Measurements from ENCODE around the gene SKOR1.

The SKOR1 gene

DNA sequence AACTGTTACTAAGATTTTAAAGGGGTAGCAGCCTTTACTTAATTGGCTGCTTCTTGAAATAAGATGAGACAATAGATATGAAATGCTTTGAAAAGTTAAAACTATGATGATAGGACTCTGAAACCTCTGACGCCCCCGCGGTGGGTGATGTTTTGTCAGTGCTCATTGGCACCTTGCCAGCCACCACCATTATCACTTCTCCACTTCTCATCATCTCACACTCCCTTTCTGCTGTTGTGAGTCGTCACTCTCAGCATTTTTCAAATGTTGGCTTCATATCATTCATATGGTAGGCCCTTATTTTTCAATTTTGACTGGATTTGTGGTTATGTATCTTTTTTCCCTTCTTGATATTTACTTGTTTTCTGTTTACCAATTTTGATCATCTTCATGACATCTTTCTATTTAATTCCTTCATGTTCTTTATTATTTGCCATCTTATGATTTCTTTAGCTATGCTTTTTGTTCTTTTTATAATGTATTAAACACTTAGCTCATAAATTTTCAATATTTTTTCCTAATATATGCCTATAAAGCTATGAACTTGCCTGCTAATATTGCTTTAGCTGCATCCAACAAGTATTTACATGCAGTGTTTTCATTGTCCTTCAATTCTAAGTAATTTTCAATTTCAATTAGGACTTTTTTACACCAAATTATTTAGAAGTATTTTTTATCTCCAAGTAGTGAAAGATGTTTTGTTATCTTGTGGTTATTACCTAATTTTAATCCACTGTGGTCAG is 30.3 kb upstream of the SKOR1 start:
- no peak for DNase-seq

DNA sequence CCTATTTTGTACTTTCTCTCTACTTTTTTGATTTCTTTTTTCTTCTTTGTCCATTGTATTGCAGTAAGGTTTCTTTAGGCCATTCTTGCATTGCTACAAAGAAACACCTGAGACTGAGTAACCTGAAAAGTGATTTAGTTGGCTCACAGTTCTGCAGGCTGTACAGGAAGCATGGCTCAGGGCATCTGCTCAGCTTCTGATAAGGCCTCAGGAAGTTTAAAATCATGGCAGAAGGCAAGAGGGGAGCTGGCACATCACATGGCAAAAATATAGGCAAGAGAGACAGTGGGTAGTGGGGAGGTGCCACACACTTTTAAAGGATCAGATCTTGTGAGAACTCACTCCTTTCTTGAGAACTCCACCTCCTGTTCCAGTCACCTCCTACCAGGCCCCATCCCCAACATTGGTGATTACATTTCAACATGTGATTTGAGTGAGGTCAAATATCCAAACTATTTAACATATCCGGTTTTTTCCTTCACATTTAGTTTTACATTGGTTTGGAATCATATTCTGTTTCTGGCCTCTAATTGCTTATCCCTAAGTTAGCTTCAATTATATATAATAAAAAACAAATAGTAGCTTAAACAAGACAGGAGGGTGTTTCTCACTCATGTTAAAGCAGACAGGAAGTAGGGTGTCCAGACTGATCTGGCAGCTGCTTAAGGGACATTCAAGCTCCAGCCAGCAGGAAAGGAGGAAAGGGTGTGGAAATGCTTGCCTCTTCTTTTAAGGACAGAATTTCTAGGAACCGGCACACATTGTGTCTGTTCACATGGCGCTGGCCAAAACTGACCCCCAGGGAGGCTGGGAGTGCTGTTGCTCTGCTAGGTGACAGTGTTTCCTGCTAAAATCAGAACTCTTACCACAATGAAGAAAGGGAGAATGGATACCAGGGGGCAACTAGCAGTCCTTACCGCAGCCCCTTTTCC is 28.8 kb upstream of the SKOR1 start:
- DNase-seq: no peak

DNA sequence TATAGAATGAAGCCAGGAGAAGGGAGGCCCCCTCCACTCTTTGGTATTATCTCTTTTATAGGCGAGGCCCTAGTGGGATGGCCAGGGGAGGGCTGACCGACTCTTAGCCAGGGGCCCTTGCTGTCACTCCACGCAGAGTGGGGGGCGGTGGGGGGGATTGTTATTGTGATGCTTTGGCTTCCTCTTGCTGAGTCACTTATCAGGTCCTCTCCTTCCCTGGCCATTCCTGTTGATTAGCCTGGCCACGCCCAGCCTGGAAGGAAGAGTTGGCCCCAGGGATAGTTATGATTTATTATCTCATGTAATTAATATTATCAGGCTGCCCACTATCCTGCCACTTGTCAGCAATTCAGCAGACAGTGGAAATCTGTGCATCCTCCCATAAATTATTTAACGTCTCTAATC is 25.5 kb upstream of the SKOR1 start:
- no peak for DNase-seq

DNA sequence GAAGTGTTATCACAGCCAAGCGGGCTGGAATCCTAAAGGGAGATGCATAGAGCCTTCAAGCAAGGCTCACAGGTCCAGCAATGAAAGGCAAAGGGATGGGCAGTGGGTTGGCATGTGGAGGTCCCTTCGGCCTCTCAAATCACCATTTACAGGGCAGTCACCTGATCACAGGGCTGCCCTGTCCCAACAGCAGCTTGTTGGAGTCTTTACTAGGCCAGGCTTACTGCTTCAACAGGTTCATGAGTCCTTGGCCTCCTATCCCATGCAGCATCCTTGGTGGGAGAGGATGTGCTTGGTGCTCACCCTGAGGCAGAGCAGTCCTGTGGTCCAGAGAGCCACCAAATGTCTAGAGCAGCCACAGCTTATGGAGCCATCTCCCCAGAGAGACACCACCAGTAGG is 24.2 kb upstream of the SKOR1 start:
- DNase-seq: no peak

DNA sequence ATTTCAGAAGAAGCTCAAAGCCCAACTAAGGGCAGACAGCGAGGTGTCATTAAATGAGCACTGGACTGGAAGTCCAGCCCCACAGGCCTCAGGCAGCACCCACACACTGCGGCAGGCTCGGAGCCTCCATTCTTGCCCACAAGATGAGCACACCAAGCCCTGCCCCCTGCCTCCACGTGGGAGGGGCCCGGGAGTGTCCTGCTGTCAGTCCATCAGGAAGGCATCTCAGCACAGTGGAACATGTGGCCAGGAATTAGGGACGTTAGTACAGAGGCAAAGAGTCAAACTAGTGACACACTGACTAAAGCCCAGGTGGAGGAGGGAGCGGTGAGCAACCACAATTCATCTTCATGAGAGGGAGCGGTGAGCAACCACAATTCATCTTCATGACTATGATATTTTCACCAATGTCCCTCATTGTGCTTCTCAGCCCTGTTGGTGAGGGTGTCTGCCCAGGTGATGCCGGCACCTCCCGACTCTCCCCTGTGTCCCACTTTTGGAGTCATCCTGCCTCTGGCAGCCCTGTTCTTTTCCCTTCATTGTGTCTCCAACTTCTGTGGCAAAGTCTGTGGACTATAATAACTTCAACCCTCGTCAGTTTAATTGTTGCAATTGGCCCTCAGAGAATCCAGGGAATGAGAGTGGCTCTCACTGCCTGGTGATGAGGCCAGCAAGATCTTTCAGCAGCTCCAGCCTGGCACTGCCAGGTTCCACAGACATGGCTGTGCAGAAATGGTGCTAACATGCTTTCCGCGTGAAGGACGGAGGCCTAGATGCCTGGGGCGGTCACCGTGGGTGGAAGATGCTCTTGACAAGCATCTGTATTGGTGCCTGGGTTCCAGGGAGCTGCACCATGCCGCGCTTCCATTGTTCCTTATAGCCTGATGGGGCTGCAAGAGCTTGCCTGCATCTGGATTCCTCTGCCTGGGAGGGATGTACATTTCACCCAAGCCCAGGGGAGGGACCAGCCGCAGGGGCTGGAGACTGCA is 23.1 kb upstream of the SKOR1 start:
- DNase-seq: no peak

DNA sequence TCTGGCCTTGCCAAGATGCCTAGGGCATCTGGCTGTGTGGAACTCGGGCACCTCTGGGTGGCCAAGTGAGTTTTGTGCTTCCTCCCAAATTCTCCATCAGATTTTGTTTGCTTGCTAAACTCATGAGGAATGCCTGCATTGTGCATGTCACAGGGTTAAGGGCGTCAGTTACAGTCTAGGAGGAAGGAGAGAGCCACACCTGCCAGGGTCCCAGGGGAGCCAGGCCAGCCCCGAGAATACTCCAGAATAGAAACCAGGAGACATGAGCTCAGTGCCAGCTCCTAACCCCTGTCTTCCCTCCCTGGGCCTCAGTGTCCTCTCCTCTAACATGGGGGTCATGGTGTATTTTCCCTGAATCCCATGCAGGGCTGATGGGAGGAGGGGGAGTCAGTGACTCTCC is 22.0 kb upstream of the SKOR1 start:
- DNase-seq: no peak

DNA sequence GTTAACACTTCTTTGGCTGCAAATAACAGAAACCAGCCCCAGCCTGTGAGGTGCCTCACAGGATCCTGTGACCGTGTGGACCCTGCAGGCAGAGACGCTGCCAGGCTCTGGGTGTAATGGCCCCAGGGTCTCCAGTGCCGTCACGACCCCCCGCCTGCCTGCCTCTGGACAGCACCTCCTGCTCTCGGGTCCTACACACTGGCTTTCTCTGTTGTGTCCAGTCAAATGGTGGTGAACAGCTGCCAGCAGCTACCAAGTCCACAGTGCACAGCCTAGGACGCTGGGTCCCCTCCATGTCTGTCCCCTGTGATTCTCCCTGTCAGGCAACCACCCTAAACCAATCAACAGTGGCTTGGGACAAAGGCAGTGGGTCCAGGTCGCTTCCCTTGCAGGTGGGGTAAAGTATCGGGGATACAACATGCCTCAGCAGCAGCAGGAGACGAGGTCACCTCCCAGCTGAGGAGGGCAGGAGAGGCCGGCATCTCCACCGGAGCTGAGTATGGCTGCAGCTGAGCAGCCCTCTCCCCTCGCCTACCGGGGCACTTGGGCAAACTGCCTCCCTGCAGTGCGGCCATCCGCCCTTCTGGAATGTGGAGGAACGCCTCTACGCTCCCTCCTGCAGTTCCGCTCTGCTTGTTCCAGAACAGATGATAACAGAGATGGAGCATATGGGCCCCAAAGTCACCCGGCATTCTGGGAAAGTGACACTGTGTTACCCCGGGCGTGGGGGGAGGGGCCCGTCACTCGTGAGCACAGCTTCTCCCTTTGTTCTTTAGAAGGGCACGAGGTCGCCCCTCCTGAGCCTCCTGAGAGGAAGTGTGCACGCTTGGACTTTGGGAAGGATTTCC is 21.1 kb upstream of the SKOR1 start:
- no peak for DNase-seq

DNA sequence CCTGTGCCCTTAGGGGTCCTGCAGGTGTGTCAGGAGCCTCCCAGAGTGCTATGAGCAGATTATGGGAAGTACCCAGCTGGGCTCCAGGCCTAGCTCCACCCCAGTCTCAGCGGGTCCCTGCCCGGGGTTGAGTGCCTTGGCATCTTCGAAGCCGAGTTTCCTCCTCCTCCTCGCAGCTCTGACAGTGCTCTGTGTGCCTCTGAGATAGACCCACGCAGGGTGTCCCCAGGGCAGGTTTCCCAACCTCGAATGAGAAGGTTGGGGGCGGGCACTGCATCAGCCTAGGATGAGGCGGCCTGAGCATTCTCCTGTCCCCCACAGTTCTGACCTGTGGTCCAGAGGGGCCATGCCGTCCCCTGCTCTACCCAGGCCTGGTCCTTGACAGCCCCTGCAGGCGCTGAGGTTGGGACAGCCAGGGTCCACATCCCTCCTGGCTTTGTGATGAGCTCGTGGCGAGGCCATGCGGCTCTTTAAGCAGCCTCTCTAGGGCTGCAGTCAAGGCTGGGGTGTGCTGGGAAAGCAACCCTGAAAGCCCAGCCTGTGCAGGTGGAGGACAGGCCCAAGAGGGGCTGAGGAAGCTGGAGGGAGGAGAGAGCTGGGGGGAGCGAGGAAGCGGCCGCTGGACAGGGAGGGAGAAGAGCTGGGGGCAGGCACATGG is 20.2 kb upstream of the SKOR1 start:
- no peak for DNase-seq

DNA sequence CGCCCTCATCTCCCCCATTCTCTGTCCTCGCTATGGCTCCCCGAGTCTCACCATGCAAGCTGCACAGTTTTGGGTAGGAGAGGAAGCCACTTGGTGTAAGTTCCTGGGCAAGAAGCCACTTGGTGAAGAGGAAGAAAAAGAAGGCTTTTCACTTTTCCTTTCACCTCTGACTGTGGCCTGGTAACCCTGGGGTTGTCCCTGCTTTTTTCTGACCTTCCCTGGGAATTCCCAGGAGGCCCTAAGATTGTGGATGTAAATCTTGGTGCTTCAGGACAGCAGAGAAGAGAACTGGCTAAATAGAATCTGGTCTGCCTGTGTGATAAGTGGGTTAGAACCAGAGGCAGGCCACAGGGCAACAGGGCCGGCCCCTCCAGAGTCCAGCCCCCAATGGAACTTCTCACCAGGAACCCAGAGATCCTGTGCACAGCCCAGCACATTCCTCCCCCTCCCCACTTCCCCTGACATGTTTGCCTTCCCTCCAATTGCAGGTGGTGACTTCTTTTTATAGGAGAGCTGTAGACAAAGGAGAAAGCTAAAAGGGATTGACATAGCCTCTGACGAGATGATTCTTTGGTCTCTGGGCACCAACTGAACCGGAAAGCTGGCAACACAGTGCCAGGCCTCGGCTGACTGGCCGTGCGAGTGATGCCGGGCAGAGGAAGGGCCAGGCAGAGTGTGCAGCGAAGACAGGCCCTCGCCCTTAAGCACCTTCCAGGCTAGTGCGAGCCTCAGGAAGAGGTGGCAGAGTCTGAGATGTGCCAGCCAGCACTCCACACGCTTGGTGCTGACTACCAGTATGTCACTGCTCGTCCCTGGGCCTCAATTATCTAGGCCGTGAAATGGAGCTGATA is 19.4 kb upstream of the SKOR1 start:
- no peak for DNase-seq

DNA sequence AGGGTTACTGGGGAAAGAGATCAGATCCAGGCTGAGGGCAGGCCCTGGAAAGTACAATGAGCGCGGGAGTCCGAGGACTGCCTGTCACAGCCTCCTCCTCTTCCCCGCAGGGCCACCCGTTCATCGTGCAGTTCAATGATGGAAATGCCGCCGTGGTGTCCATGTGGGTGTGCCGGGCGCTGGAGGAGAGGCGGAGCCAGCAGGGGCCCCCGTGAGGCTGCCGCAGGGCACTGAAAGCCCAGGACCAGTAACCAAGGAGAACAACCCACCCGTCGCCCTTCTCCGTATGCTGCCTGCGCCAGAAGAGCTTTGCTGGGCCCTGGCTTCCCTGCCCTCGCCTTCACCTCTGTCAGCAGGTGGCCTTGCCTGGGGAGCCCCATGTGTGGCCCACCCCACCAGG is 18.8 kb upstream of the SKOR1 start:
- no peak for DNase-seq

DNA sequence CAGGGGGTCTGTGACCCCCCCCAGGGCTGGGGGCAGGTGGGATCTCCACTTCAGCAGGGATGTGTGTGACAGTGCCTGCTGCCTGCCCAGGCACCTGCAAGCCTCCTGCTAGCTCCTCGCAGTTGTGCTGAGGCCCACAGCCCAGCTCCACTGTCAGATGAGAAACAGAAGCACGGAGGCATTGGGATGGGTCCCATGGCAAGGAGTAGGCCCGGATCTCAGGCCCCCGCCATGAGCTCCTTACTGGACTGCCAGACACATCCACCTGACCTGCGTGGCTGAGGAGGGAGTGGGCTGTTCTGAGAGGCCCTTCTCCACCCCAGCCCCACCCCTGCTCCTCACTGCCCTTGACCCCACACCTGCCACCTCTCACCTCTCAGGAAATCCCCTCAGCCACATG is 18.2 kb upstream of the SKOR1 start:
- no peak for DNase-seq

DNA sequence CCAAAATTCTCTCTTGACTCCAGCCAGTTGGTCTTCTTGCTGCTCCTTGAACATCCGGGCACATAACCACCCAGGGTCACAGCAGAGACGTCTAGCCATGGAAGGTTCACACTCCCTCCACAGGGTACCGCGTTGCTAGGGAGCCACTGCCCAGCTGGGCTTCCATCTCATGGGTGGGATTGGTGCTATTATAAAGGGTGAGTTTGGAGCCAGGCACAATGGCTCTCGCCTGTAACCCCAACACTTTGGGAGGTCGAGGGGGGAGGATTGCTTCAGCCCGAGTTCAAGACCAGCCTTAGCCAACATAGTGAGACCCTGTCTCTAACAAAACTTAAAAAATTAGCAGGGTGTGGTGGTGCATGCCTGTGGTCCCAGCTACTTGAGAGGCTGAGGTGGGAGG is 17.5 kb upstream of the SKOR1 start:
- no peak for DNase-seq

DNA sequence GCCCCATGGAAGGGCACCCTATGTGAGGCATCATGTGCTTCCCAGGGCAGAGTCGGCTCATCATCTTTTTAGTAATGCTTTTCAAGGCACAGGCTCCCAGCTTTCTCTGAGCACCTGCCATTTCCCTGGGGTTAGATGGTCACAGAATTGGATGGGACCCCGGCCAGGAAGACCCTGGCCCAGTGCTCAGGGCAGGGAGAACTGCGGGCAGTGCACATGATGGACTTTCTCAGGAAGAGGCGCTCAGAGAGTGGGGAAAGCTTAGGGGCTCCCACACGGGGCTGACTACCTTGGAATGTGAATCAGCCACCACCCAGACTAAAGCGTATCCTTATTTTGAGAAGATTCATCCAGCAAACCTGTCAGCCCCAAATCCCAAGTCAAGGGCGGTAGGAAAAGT is 16.5 kb upstream of the SKOR1 start:
- DNase-seq: no peak

DNA sequence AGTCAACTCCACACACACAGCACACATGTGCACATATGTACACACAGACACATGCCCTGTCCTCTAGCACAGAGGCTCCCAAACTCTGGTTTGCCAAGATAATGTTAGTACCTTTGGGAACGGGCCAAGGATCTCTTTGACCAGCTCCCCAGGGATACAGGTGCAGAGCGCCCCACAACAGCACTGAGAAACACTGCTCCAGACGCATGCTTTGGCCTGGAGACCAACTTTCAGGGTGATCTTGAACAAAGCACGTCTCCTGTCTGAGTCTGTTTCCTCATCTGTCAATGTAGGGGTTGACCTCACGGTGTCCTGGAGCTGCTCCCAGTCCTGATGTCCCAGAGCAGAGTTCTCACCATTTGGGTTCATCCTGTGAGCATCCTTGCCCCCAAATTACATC is 15.9 kb upstream of the SKOR1 start:
- DNase-seq: no peak

DNA sequence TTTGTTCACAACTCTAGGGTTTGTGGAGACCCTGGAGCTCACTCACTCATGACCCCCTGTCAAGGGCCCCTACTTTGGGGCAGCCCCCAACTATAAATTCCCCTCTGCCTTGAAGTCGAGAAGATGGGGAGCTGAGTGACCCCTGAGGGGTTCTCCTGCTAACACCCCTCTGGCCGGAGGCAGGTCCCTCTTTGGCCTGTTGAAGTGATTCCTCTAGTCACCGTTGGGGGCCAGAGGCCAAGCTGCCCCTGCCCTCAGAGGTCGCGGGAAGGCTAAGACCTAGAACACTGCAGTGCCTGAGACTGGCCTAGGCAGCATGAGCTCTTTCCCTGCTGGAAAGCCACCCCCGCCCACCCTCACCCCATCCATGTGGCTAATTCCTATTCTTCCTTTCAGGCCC is 15.4 kb upstream of the SKOR1 start:
- DNase-seq: no peak

DNA sequence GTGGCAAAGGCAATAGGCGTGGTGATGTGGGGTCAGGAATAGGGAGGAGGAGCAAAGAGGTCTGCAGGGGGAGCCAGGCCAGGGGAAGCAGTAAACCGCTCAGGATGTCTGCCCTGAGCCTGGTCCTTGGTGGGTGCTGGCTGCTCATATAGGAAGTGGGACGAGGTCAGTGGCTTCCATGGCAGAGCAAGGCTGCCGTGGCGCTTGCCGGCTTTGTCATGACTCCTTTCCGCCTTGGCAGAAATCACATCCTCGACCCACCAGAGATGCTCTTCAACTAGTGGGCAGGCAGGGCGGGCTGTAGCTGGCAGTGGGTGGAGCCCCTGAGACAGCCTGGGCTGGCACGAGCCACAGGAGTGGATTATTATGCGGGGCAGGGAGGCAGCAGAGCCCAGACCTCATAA is 13.1 kb upstream of the SKOR1 start:
- DNase-seq: no peak

DNA sequence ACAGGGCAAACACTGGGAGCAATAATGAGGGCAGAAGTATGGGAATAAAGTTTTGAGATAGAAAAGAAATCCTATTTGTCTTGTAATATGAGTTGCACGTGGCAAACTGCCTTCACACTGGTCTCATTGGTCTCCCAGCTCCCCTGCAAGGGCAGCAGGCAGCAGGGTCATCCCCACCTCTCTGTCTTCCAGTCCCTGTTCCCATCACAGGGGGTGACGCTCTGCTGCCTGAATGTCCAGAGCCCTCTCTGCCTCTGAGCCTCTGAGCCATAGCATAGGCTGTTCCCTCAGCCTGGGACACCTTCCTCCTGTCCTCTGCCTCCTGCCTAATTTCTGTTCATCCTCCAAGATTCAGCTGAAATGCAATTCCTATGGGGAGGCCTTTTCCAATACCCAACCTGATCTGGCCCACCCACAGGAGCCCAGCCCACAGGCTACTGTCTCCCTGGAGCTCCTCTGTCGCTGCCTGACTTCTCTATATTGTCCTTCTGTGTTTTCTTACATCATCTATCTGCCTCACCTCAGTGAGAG is 12.1 kb upstream of the SKOR1 start:
- DNase-seq: no peak

DNA sequence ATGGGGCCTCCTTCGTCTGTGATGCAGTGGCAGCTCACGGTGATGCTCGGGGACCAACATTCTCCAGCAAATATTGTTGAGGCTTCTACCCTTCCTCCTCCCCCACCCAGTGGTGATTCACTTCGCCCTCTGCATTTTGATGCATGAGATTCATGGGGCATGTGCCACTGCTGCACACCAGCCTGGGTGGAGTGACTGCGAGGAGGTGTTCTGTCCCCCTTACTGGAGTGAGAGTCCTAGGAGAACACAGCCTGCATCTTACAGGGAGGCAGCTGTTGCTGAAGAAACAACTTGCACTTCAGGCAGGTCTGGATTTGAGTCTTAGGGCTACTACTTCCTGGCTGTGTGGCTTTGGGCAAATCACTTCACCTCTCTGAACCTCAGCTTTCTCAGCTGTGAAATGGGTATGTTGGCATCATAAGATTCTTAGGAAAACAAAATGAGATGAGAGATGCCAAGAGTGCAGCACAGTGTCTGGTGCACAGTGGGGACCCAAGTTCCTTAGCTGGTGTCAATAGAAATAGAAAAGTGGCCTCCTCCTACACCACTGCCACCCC is 10.2 kb upstream of the SKOR1 start:
- DNase-seq: no peak

DNA sequence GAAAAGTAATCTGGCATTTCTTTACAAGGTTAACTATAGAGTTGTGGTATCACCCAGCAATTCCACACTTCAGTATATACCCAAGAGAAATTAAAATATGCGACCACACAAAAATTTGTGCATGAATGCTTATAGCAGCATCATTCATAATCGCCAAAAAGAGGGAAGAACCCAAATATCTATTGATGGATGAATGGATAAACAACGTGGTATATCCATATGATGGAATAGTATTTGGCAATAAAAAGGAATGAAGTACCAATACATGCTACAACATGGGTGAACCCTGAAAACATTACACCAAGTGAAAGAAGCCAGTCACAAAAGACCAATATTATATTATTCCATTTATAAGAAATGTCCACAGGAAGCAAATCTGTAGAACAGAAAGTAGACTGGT is 8.6 kb upstream of the SKOR1 start:
- DNase-seq: no peak

DNA sequence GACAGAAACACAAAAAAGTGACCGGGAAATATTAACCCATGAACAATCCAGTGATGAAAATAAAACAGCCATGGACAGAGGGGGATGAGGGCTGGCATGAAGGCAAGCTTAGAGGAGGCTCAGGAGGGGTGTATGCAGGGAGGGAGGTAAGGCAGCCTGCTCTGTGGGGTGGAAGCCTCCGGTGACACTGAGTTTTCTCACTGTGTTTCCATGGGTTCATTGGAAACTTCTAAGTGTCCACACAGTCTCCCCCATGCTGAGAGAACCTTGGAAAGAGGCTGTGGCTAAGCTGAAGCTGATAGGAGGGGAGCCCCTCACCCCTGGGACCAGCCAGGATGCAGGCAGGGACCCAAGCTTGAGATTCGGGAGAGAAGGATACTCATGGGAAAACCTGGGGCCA is 6.8 kb upstream of the SKOR1 start:
- DNase-seq: no peak

All from activated CD4-positive, alpha-beta T cell treated with anti-CD3 and anti-CD28 coated beads for 1 hour (primary cell).